Stimulated activated CD8-positive, alpha-beta memory T cell treated with anti-CD3 and anti-CD28 coated beads, Interleukin-15, amount 100 ng/mL, for 4 hours (primary cell): Measurements from ENCODE around the gene RBM47.

ENCODE experiments used
- DNase-seq, 2 donors: peaks; one replicate each; pipeline ENCODE4 v3.0.0-alpha.2; 2020; ENCODE audit warnings: low read depth in 2 of 2

The RBM47 gene

GRCh38 chr4:40490481-40490880 lies 139.2 kb downstream of the RBM47 start:
- DNase-seq, result no peak

DNA sequence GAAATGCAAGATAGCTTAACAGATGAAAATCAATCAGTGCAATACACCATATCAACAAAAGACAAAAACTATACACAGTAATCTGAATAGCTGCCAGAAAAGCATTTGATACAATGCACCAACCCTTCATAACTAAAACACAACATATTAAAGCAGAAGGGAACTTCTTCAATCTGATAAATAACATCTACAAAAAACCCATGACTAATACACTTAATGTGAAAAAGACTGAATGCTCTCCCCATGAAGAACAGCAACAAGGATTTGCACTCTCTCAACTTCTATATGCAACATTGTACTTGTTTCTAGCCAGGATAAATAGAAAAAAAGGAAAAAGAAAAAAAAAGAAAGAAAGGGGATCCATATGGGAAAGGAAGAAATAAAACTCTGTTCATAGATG lies 139.7 kb downstream of the RBM47 start:
- DNase-seq, result no peak

DNA sequence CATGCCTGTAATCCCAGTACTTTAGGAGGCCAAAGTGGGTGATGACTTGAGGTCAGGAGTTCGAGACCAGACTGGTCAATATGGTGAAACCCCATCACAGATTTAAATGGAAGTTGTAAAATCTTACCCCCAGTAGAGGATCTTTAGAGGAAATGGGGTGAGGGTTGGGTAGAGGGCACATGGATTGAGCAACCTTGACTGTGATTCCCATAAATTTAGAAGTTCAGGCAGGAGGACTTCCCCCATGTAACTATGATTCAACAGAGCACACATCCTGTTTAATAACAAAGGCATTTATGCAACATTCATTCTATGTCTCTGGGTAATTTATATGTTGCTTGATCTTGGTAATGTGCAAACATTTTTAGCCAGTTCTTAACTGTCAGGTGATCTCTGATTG lies 143.1 kb downstream of the RBM47 start:
- DNase-seq, result no peak

DNA sequence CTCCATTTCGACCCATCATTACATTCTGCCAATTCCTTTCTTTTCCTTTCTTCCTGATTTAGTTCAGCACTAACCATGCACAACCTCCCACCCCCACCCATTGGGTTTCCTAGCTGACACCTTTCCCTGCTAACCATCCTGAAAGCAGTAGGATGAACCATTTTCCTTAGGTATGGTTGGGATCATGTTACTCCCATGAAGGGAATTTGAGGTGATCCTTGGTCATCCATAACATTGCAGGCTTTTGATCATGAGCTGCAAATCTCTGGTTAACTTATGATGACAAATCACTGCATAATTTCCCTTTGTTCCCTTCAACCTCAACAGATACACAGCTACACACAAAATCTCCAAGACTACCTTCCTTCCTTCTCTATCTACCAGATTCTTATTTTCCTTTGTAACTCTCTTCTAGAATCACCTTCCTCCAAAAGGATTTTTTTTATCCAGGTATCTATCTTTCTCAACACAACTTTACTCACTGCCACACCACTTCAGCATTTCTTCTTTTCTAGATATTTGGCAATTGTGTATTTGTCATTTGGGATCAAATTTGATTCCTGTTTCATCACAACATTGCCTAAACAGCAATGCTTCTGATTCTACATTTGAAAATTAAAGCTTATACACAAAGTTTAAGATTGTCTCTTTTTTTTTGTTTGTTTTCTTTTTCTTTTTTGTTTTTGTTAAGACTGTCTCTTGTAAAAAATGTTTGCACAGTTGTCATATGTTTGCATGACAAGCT lies 145.1 kb downstream of the RBM47 start:
- DNase-seq, result no peak

DNA sequence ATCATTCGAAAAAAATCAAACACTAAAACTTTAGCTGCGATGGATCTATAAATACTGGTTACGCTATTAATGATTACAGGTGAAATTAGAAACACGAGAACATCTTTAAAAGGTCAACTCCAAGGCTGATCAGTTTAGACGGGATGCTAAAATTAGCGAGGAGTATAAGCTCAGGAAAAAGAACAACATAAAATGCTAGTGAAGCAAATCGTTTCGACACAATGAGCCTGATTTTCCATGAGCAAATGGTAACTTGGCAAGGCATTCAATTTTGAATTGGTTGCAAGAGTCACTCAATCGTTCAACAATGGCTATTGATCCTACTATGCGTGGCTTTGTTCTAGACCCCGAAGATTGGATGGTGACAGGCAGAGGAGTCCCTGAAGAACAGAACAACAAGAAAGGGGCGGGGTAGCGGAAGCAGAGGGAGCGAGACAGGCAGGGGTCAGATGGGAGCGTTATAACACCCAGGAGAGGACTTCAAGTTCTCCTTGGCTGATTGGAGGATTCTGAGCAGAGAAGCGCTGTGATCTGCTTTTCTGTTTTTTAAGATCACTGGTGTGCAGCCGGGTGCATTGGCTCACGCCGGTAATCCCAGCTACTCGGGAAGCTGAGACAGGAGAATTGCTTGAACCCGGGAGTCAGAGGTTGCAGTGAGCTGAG lies 146.5 kb downstream of the RBM47 start:
- DNase-seq, result no peak

DNA sequence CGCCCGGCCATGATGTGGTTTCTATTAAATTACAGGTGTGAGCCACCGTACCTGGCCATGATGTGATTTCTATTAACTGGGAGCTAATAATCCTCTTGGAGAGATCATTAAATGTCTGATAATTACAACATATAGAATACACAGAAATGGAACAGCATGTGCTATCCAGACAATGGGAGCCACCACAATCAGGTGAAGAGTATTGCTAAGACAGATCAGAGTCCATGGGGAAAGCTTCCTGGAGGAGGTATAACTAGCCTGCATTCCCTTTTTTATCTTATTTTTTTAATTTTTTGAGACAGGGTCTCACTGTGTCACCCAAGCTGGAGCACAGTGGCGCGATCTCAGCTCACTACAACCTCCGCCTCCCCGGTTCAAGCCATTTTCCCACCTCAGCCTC lies 147.7 kb downstream of the RBM47 start:
- no peak for DNase-seq

- no peak for DNase-seq
These were observed 149.4 kb downstream of the RBM47 start for GRCh38 chr4:40480291-40480690.

GRCh38 chr4:40479378-40479777 lies 150.3 kb downstream of the RBM47 start:
- no peak for DNase-seq

DNA sequence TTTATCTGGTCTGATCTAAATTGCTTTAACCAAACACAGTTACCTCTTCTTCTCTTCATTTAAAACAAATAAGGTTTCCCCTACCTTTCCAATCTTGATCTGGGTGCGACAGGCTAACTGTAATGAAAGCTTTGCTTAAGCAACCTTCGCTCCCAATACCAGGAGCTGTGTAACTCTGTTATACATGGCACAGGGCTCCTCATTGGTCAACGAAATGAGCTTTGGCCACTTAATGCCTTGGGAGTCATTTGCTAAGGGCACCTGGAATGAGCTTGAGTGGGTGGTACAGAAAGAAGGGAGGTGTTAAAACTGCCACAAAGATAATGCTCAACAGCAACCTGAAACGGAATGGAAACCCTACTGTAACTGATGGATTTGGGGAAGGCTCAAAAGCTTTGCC lies 154.1 kb downstream of the RBM47 start:
- DNase-seq, result no peak

DNA sequence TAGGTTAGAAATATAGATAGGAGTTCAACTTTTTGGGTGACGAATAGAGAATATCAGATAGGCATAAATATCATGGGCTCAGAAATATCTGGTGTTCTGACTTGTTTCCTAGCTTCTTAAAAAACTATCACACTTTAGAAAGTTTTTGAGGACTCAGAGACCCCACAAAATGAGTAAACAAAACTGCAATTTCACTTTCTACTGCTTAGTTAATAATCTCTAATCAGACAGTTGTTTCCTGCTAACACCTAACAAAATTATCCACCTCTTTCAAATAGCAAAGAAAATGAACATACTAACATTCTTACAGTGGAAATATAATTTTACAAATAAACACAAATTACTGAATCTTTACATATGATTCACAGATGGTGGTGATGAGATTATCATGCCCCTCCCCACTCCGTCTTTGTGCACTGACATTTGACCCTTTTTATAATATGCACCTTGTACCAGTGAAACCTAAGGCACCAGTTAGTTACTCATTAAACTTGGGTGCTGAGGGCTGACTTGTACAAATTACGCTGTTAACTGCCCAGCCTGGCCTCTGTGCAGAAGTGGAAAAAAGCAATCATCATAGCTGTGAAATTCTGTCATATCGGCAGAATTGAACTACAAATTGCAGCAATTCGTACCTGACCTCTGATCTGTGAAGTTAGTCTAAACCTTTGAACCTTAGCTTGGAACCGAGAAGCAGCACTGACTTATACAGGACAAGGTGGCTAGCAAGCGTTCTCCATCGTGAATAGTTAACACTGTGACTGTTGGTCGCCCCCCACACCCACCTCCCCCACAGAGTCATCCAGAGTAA lies 155.9 kb downstream of the RBM47 start:
- DNase-seq, result no peak

- no peak for DNase-seq
These were observed 157.7 kb downstream of the RBM47 start for GRCh38 chr4:40471923-40472322.

DNA sequence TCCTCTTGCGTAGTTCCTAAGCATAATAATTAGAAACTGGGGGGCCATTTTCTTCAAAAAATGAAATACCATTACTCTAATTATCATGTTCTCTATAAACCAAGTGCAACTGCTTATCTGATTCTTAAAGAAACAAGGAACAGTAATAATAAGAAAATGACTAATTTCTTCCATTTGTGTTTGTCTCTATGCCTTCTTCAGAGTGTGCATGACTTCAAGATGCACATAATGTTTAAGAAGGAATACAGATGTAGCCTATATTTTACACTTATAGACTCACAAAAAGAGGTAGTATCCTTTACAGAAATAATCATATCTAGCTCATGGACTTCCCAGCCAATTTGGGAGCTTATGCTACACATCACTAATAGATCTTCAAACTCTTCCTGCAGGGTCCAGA lies 162.9 kb downstream of the RBM47 start:
- no peak for DNase-seq

DNA sequence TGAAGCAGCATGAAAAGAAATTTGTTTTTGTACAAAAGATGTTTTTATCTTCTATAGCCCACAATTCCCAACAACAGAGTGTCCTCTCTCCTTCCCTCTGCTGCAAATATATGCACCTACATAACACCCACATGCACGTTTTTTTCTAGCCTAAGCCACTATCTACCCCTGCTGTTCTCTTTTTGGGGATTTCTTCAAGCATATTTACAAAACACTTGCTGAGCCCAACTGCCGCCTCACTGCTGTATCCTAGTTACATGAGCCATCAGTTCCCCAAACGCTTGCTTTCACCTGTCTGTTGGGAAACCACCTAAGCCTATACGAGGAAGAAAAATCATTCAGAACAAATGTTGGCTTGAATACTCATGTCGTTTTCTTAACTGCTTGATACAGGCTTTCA lies 167.3 kb downstream of the RBM47 start:
- DNase-seq, result no peak

- DNase-seq, result no peak
These were observed 167.8 kb downstream of the RBM47 start for GRCh38 chr4:40461879-40462278.

GRCh38 chr4:40461062-40461461 lies 168.6 kb downstream of the RBM47 start:
- DNase-seq, result no peak

DNA sequence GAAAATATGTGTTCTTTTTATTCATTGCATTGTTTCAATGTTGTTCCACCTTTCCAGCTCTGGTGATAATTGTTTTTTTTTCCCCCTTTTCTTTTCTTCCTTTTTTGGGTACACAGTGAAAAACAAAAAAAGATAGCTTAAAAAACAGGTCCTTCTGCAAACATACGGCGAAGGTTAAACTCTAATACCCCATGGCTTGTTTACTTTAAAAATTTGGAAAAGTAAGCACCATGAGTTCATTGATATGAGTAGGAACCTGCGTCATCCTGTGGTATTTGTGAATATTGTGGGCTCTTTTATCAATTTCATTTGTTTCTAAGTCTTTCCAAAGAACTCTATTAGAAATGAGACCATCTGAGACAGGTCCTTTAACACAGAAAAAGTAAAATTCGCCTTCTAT lies 171.0 kb downstream of the RBM47 start:
- no peak for DNase-seq

GRCh38 chr4:40458109-40458508 lies 171.6 kb downstream of the RBM47 start:
- no peak for DNase-seq

DNA sequence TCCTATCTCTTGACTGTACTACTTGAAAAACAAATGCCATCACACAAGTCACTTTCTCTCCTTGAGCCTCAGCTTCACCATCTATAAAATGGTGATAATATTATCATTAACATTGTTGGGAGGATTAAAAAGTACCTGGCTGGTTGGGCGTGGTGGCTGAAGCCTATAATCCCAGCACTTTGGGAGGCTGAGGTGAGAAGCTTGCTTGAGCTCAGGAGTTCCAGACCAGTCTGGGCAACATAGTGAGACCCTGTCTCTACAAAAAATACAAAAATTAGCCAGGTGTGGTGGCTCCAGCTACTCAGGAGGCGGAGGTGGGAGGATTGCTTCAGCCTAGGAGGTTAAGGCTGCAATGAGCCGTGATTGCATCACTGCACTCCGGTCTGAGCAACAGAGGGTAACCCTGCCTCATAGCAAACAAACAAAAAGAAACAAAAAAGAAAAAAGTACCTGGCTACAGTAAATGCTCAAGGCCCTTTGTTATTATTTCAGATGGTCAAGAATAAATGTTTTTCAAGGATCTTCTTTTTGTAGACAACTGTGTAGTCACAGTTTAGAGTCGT lies 174.2 kb downstream of the RBM47 start:
- DNase-seq, result no peak

DNA sequence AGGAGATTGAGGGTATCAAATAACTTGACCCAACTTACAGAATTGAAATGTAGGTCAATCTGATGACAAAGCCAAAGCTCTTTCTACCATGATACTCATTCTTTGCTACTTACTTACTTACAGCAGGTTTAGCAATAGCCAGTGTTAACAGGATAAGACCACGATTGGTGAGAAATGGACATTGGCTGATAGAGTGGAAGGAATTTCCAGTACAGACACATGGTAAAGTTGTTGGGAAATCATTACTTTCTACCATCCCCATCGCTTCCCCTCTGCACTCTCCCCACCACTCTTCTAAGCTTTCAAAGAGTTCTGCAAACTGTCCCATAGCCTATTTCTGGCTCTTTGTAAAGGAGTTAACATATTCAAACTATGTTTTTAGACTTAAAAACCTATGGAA lies 174.8 kb downstream of the RBM47 start:
- DNase-seq, result no peak

GRCh38 chr4:40453912-40454311 lies 175.8 kb downstream of the RBM47 start:
- DNase-seq, result no peak

DNA sequence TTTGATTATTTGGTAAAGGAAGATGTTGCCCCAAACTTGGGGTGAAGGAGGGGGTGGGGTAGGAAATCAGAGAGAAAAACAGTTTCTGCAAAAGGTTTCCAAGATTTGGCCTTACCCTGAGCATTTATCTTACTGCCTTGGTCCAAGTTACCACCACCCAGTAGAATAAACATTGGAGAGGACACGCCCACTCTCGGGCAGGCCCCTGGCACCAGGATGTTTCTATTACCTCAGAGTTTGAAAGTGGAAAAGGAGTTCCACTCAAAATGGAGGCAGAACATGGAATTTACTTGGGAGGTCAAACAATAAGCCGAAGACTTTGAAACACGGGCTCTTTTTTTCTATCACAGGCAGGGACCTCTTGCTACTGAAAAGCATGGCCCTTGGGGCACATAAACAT lies 180.8 kb downstream of the RBM47 start:
- no peak for DNase-seq

- no peak for DNase-seq
These were observed 182.8 kb downstream of the RBM47 start for GRCh38 chr4:40446839-40447238.
